ENCODE measurements around the gene PAIP2.

PAIP2 gene

GRCh38 chr5:139314276-139314675 lies 27.4 kb upstream of the PAIP2 start:
- ChIA-PET CTCF (interaction anchor here (1.0 to 1.1 kb wide), 4 partner anchors 9 to 17 kb away, joined by 3 to 5 read pairs (median 4); no protein-coding TSS in a partner anchor), POLR2A (no interaction called here)
- peak overlapping the region in 1 of 2 experiments; percentile 5 for H3K27ac ChIP-seq (ENCODE audit: insufficient read depth in 1 of 2, low read depth in 1 of 2, low read length in 2 of 2, poor library complexity in 1 of 2, severe bottlenecking in 2 of 2)
- H3K36me3 ChIP-seq (ENCODE audit: control insufficient read depth in 4 of 4, insufficient read depth in 4 of 4, low read length in 3 of 4), result peaks cover 15 to 56% (median 35%) of the 10 kb centered on the region in 4 experiments
- peaks cover 0 to 4% (median under 1%) of the 10 kb centered on the region in 4 experiments for H3K4me1 ChIP-seq (ENCODE audit: control extremely low read depth in 1 of 4, control insufficient read depth in 4 of 4, insufficient read depth in 4 of 4, low read length in 3 of 4)
- no peak for DNase-seq
- WGBS (ENCODE audit: insufficient coverage), result no CpG with 5 or more reads among the region's 1 CpG
- H3K9me3 ChIP-seq (ENCODE audit: control extremely low read depth in 1 of 5, control insufficient read depth in 4 of 5, insufficient read depth in 2 of 5, low read depth in 1 of 5, low read length in 4 of 5), result no peaks in the 10 kb centered on the region
- H3K27me3 ChIP-seq (replicated peaks in 2 of 5; ENCODE audit: control insufficient read depth in 4 of 5, insufficient read depth in 5 of 5, low read length in 4 of 5), result no peaks in the 10 kb centered on the region
- H3K4me3 ChIP-seq (ENCODE audit: control insufficient read depth in 1 of 7, extremely low read depth in 1 of 7, insufficient read depth in 4 of 7, low read depth in 2 of 7, low read length in 6 of 7), result no peak overlapping the region

- DNase-seq, result no peak
- no CpG with 5 or more reads among the region's 3 CpGs for WGBS (ENCODE audit: insufficient coverage)
- H3K27ac ChIP-seq (ENCODE audit: insufficient read depth in 1 of 2, low read depth in 1 of 2, low read length in 2 of 2, poor library complexity in 1 of 2, severe bottlenecking in 2 of 2), result peak overlapping the region in 1 of 2 experiments; percentile 6
- H3K4me1 ChIP-seq (ENCODE audit: control extremely low read depth in 1 of 4, control insufficient read depth in 4 of 4, insufficient read depth in 4 of 4, low read length in 3 of 4), result peaks cover 0 to 4% (median 0%) of the 10 kb centered on the region in 4 experiments
- H3K9me3 ChIP-seq (ENCODE audit: control extremely low read depth in 1 of 5, control insufficient read depth in 4 of 5, insufficient read depth in 2 of 5, low read depth in 1 of 5, low read length in 4 of 5), result no peaks in the 10 kb centered on the region
- peaks cover 15 to 58% (median 41%) of the 10 kb centered on the region in 4 experiments for H3K36me3 ChIP-seq (ENCODE audit: control insufficient read depth in 4 of 4, insufficient read depth in 4 of 4, low read length in 3 of 4)
- POLR2A ChIA-PET, result interaction anchor here (1.0 kb wide), 1 partner anchor 21 kb away, joined by 3 read pairs; the partner anchor contains the start of gene MATR3
- CTCF ChIA-PET, result interaction anchor here (1.0 to 1.1 kb wide), 4 partner anchors 8 to 18 kb away, joined by 3 to 5 read pairs (median 4); no protein-coding TSS in a partner anchor
- no peaks in the 10 kb centered on the region for H3K27me3 ChIP-seq (replicated peaks in 2 of 5; ENCODE audit: control insufficient read depth in 4 of 5, insufficient read depth in 5 of 5, low read length in 4 of 5)
- no peak overlapping the region for H3K4me3 ChIP-seq (ENCODE audit: control insufficient read depth in 1 of 7, extremely low read depth in 1 of 7, insufficient read depth in 4 of 7, low read depth in 2 of 7, low read length in 6 of 7)
These were observed 26.5 kb upstream of the PAIP2 start for GRCh38 chr5:139315056-139315615.

- Histone ChIP-seq H3K4me1 (ENCODE audit: control extremely low read depth in 1 of 4, control insufficient read depth in 4 of 4, insufficient read depth in 4 of 4, low read length in 3 of 4) (peaks cover 0 to 4% (median 2%) of the 10 kb centered on the region in 4 experiments), H3K9me3 (ENCODE audit: control extremely low read depth in 1 of 5, control insufficient read depth in 4 of 5, insufficient read depth in 2 of 5, low read depth in 1 of 5, low read length in 4 of 5) (no peaks in the 10 kb centered on the region), H3K27ac (ENCODE audit: insufficient read depth in 1 of 2, low read depth in 1 of 2, low read length in 2 of 2, poor library complexity in 1 of 2, severe bottlenecking in 2 of 2) (no peak overlapping the region), H3K4me3 (ENCODE audit: control insufficient read depth in 1 of 7, extremely low read depth in 1 of 7, insufficient read depth in 4 of 7, low read depth in 2 of 7, low read length in 6 of 7) (no peak overlapping the region), H3K27me3 (replicated peaks in 2 of 5; ENCODE audit: control insufficient read depth in 4 of 5, insufficient read depth in 5 of 5, low read length in 4 of 5) (no peaks in the 10 kb centered on the region), H3K36me3 (ENCODE audit: control insufficient read depth in 4 of 4, insufficient read depth in 4 of 4, low read length in 3 of 4) (peaks cover 8 to 18% (median 13%) of the 10 kb centered on the region in 4 experiments)
- POLR2A ChIA-PET, result interaction anchor here (0.6 kb wide), 1 partner anchor 34 kb away, joined by 3 read pairs; no protein-coding TSS in a partner anchor
- DNase-seq, result peak in 2 of 3 donors; percentile 33 to 38
- CTCF ChIA-PET, result interaction anchor here (0.7 to 1.3 kb wide), 5 partner anchors 9 to 42 kb away, joined by 3 to 5 read pairs (median 3); partner anchors contain the start of gene MATR3
- WGBS (ENCODE audit: insufficient coverage), result no CpG with 5 or more reads among the region's 6 CpGs
These were observed 5.8 kb upstream of the PAIP2 start for GRCh38 chr5:139335811-139336210.

- no peak overlapping the region for H3K4me3 ChIP-seq (ENCODE audit: control insufficient read depth in 1 of 7, extremely low read depth in 1 of 7, insufficient read depth in 4 of 7, low read depth in 2 of 7, low read length in 6 of 7)
- WGBS (ENCODE audit: insufficient coverage), result no CpG with 5 or more reads among the region's 2 CpGs
- H3K9me3 ChIP-seq (ENCODE audit: control extremely low read depth in 1 of 5, control insufficient read depth in 4 of 5, insufficient read depth in 2 of 5, low read depth in 1 of 5, low read length in 4 of 5), result no peaks in the 10 kb centered on the region
- H3K27me3 ChIP-seq (replicated peaks in 2 of 5; ENCODE audit: control insufficient read depth in 4 of 5, insufficient read depth in 5 of 5, low read length in 4 of 5), result no peaks in the 10 kb centered on the region
- ChIA-PET CTCF (interaction anchor here (0.9 to 1.8 kb wide), 5 partner anchors 17 to 64 kb away, joined by 3 to 5 read pairs (median 4); partner anchors contain the start of gene SPATA24), POLR2A (interaction anchor here (1.9 kb wide), 1 partner anchor 8 kb away, joined by 6 read pairs; no protein-coding TSS in a partner anchor)
- peaks cover 11 to 33% (median 25%) of the 10 kb centered on the region in 4 experiments for H3K4me1 ChIP-seq (ENCODE audit: control extremely low read depth in 1 of 4, control insufficient read depth in 4 of 4, insufficient read depth in 4 of 4, low read length in 3 of 4)
- no peak for DNase-seq
- H3K36me3 ChIP-seq (ENCODE audit: control insufficient read depth in 4 of 4, insufficient read depth in 4 of 4, low read length in 3 of 4), result peaks cover 0 to 6% (median 0%) of the 10 kb centered on the region in 4 experiments
- H3K27ac ChIP-seq (ENCODE audit: insufficient read depth in 1 of 2, low read depth in 1 of 2, low read length in 2 of 2, poor library complexity in 1 of 2, severe bottlenecking in 2 of 2), result no peak overlapping the region
These were observed 1.6 kb upstream of the PAIP2 start for GRCh38 chr5:139340051-139340450.

GRCh38 chr5:139341187-139341688 lies 416 bp upstream of the PAIP2 start:
- 4% methylated on average over 15 of the region's 17 CpGs for WGBS (ENCODE audit: insufficient coverage)
- POLR2A ChIA-PET, result interaction anchor here (0.8 to 2.1 kb wide), 12 partner anchors 8 to 61 kb away, joined by 3 to 13 read pairs (median 4); partner anchors contain the start of genes MATR3 and MZB1
- peak overlapping the region; percentile 72 to 97 (median 94) for H3K4me3 ChIP-seq (ENCODE audit: control insufficient read depth in 1 of 7, extremely low read depth in 1 of 7, insufficient read depth in 4 of 7, low read depth in 2 of 7, low read length in 6 of 7)
- no peaks in the 10 kb centered on the region for H3K9me3 ChIP-seq (ENCODE audit: control extremely low read depth in 1 of 5, control insufficient read depth in 4 of 5, insufficient read depth in 2 of 5, low read depth in 1 of 5, low read length in 4 of 5)
- DNase-seq, result no peak
- H3K27me3 ChIP-seq (replicated peaks in 2 of 5; ENCODE audit: control insufficient read depth in 4 of 5, insufficient read depth in 5 of 5, low read length in 4 of 5), result no peaks in the 10 kb centered on the region
- H3K27ac ChIP-seq (ENCODE audit: insufficient read depth in 1 of 2, low read depth in 1 of 2, low read length in 2 of 2, poor library complexity in 1 of 2, severe bottlenecking in 2 of 2), result peak overlapping the region in 1 of 2 experiments; percentile 99
- peaks cover 0 to 8% (median under 1%) of the 10 kb centered on the region in 4 experiments for H3K36me3 ChIP-seq (ENCODE audit: control insufficient read depth in 4 of 4, insufficient read depth in 4 of 4, low read length in 3 of 4)
- CTCF ChIA-PET, result interaction anchor here (0.6 to 2.3 kb wide), 19 partner anchors 9 to 52 kb away, joined by 3 to 11 read pairs (median 4); partner anchors contain the start of gene MATR3
- H3K4me1 ChIP-seq (ENCODE audit: control extremely low read depth in 1 of 4, control insufficient read depth in 4 of 4, insufficient read depth in 4 of 4, low read length in 3 of 4), result peaks cover 11 to 33% (median 25%) of the 10 kb centered on the region in 4 experiments

GRCh38 chr5:139342423-139342723 lies 719 bp downstream of the PAIP2 start:
- WGBS (ENCODE audit: insufficient coverage), result under 1% methylated on average over 15 of the region's 16 CpGs
- DNase-seq, result no peak
- peaks cover 1 to 16% (median 4%) of the 10 kb centered on the region in 4 experiments for H3K36me3 ChIP-seq (ENCODE audit: control insufficient read depth in 4 of 4, insufficient read depth in 4 of 4, low read length in 3 of 4)
- no peaks in the 10 kb centered on the region for H3K27me3 ChIP-seq (replicated peaks in 2 of 5; ENCODE audit: control insufficient read depth in 4 of 5, insufficient read depth in 5 of 5, low read length in 4 of 5)
- ChIA-PET POLR2A (interaction anchor here (0.6 to 2.1 kb wide), 11 partner anchors 9 to 201 kb away, joined by 3 to 13 read pairs (median 4); partner anchors contain the start of genes MATR3 and MZB1), CTCF (interaction anchor here (0.6 to 2.3 kb wide), 21 partner anchors 8 to 213 kb away, joined by 3 to 11 read pairs (median 4); partner anchors contain the start of genes MATR3, MZB1 and PROB1)
- peak overlapping the region; percentile 72 to 97 (median 94) for H3K4me3 ChIP-seq (ENCODE audit: control insufficient read depth in 1 of 7, extremely low read depth in 1 of 7, insufficient read depth in 4 of 7, low read depth in 2 of 7, low read length in 6 of 7)
- H3K9me3 ChIP-seq (ENCODE audit: control extremely low read depth in 1 of 5, control insufficient read depth in 4 of 5, insufficient read depth in 2 of 5, low read depth in 1 of 5, low read length in 4 of 5), result no peaks in the 10 kb centered on the region
- H3K27ac ChIP-seq (ENCODE audit: insufficient read depth in 1 of 2, low read depth in 1 of 2, low read length in 2 of 2, poor library complexity in 1 of 2, severe bottlenecking in 2 of 2), result peak overlapping the region; percentile 98 to 99
- H3K4me1 ChIP-seq (ENCODE audit: control extremely low read depth in 1 of 4, control insufficient read depth in 4 of 4, insufficient read depth in 4 of 4, low read length in 3 of 4), result peaks cover 11 to 33% (median 25%) of the 10 kb centered on the region in 4 experiments

Measured in common myeloid progenitor, CD34-positive (primary cell).